Peyer's patch (tissue), 4 donors: ENCODE measurements around the gene ATG13. TPM values are rescaled to one million over a fixed set of nuclear protein-coding genes. Genes with fewer than 3 reads are reported as not detected.

Source experiments
- DNase-seq, 3 donors: peaks; one replicate each; pipeline ENCODE4 v3.0.0-alpha.2; 2017 to 2019
- H3K27ac ChIP-seq, 4 donors: fragments of 200-600 bp; sonication (generic); one replicate each; pipeline ENCODE4 v1.5.1; 2016 to 2019
- H3K27me3 ChIP-seq, 2 donors: fragments of 200-600 bp; sonication (generic); one replicate each; pipeline ENCODE4 v1.5.1; 2019
- H3K36me3 ChIP-seq, 3 donors: fragments of 200-600 bp; sonication (generic); one replicate each; pipeline ENCODE4 v1.5.1; 2016 to 2019
- H3K4me1 ChIP-seq, 4 donors: fragments of 200-600 bp; sonication (generic); one replicate each; pipeline ENCODE4 v1.5.1; 2016 to 2019
- H3K4me3 ChIP-seq, 4 donors: fragments of 200-600 bp; sonication (generic); 1 replicate in 3 of 4; 2 replicates in 1 of 4; pipeline ENCODE4 v1.5.1; 2016 to 2019; ENCODE audit warnings: mild to moderate bottlenecking in 1 of 4
- H3K9me3 ChIP-seq, 4 donors: fragments of 200-600 bp; sonication (generic); one replicate each; pipeline ENCODE4 v1.5.1; 2016 to 2019; ENCODE audit warnings: mild to moderate bottlenecking in 1 of 4
- POLR2A ChIP-seq, 2 donors: fragments of 450-650 bp; IDR thresholded peaks; one replicate each; pipeline ENCODE4 v1.5.1; 2017; ENCODE audit warnings: antibody characterized with exemption in 2 of 2, mild to moderate bottlenecking in 2 of 2, moderate library complexity in 2 of 2
- total RNA-seq, 4 donors: library from RNA; depleted of rRNA; stranded (reverse); fragments of >200 nt; gene quantifications; one replicate each; pipeline ENCODE4 v1.1.0, GENCODE V29; 2016
- TF ChIP-seq, protein P1 (sequence below), 6 experiments: fragments of 450-650 bp in 4 of 6; fragments of 200-600 bp in 2 of 6; sonication (generic) in 1 of 6; IDR thresholded peaks; one replicate each; pipeline ENCODE4 v1.5.1; 2017 to 2019; ENCODE audit warnings: antibody characterized with exemption in 6 of 6, mild to moderate bottlenecking in 3 of 6, moderate library complexity in 1 of 6

Gene ATG13
- total RNA-seq, 4 donors from 2014 or later = 86.5 to 119 (median 106) TPM

DNA sequence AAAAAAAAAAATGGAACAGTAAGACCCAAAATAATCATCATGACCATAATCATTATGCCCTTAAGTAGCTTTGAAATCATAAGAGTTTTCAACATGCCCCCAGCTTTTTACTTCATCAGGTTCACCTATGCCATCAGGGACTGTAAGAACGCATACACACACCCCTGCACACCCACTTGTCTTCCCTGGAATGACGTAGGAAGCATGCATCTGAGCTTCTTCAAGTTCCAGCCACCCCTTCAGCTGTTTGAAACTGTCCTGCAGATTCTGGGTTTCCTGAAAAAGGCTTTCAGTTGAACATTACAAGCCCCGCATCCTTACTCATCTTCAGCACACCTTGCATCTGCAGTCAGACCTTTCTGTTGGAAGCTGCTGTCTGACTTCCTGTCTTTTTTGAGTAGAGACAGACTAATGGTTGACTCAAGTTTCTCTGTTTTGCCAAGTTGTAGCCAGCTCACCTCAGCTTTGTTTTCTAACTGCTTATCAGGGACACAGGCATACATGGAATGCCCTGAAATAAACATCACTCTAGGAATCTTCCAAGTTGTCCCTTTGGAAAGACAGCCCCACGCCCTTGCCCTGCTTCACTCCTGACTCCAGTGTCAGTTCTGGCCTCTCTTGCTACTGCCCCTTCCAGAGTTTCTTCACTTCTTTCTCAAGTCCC lies 46.1 kb downstream of the ATG13 start:
- no peak for TF ChIP-seq POLR2A (IDR thresholded peaks at IDR 0.05)
- TF ChIP-seq, protein P1, sequence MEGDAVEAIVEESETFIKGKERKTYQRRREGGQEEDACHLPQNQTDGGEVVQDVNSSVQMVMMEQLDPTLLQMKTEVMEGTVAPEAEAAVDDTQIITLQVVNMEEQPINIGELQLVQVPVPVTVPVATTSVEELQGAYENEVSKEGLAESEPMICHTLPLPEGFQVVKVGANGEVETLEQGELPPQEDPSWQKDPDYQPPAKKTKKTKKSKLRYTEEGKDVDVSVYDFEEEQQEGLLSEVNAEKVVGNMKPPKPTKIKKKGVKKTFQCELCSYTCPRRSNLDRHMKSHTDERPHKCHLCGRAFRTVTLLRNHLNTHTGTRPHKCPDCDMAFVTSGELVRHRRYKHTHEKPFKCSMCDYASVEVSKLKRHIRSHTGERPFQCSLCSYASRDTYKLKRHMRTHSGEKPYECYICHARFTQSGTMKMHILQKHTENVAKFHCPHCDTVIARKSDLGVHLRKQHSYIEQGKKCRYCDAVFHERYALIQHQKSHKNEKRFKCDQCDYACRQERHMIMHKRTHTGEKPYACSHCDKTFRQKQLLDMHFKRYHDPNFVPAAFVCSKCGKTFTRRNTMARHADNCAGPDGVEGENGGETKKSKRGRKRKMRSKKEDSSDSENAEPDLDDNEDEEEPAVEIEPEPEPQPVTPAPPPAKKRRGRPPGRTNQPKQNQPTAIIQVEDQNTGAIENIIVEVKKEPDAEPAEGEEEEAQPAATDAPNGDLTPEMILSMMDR (IDR thresholded peaks at IDR 0.05) = no peak
- DNase-seq = peak in 1 of 3 donors; percentile 5
- Histone ChIP-seq H3K27ac (no peak overlapping the region), H3K4me3 (no peak overlapping the region), H3K9me3 (no peaks in the 10 kb centered on the region), H3K4me1 (no peaks in the 10 kb centered on the region), H3K27me3 (no peaks in the 10 kb centered on the region), H3K36me3 (peaks cover 0 to 85% (median 0%) of the 10 kb centered on the region in 3 donors)

DNA sequence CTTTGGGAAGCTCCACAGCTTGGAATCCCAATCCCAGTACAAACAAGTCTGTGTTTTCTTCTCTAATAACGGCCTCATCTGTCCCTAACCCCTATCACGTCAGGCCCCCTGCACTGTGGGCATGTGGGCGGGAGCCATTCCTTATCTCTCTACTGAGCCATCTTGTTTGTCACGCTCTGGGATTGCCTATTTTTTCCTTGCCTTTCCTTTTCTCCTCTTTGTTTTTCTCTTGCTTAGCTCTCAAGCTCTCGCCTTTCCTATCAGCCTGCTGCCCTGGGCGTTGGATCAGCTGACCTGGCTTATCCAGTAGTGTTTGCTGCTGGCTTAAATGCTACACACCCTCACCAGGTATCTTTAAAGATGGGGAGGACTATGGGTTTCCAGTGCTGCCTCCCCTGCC lies 47.3 kb downstream of the ATG13 start:
- no peak for TF ChIP-seq POLR2A (IDR thresholded peaks at IDR 0.05)
- TF ChIP-seq, protein P1 (IDR thresholded peaks at IDR 0.05) = no peak
- H3K27ac ChIP-seq = peak overlapping the region in 1 of 4 donors; percentile 13
- peaks cover 0 to 85% (median 0%) of the 10 kb centered on the region in 3 donors for H3K36me3 ChIP-seq

DNA sequence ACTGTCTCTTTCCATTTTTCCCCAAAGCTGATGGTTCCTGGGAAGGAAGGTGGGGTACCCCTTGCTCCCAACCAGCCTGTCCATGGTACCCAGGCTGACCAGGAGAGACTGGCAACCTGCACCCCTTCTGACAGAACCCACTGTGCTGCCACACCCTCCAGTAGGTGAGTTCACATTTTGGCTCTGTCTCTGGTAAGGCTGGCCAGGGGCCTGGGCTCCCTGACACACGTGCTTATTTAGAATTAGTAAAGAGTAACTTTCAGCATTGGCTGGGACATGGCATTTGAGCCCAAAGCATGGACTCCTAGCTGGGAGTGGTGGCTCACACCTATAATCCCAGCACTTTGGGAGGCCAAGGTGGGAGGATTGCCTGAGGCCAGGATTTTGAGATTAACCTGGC lies 48.0 kb downstream of the ATG13 start:
- TF ChIP-seq, protein P1 (IDR thresholded peaks at IDR 0.05) = no peak
- no peak for TF ChIP-seq POLR2A (IDR thresholded peaks at IDR 0.05)
- no peak for DNase-seq
- Histone ChIP-seq H3K4me1 (no peaks in the 10 kb centered on the region), H3K27me3 (no peaks in the 10 kb centered on the region), H3K36me3 (peaks cover 0 to 87% (median 0%) of the 10 kb centered on the region in 3 donors), H3K4me3 (no peak overlapping the region), H3K9me3 (no peaks in the 10 kb centered on the region), H3K27ac (peak overlapping the region in 1 of 4 donors; percentile 13)

More for the DNA sequence above, 47.3 kb downstream of the ATG13 start:
- no peaks in the 10 kb centered on the region for H3K27me3 ChIP-seq
- H3K4me3 ChIP-seq = no peak overlapping the region
- H3K4me1 ChIP-seq = no peaks in the 10 kb centered on the region
- no peaks in the 10 kb centered on the region for H3K9me3 ChIP-seq
- DNase-seq = no peak

DNA sequence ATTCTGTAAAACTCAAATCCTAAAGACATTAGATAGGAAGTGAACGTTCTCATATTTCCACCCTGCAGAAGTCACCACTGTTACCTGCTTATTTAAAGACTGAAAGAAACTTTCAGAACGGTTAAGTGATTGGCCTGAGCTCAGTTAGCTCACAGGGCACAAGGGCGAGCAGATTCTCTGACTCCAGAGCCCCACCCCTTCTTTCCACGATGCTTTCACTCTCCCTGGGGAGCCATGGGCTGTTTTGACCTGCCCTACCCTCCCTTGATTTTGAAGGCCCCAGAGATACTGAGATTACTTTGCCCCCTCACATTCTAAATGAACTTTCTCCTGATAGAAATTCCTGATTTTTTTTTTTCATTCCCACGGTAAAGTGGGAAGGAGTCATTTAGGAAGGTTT lies 49.2 kb downstream of the ATG13 start:
- DNase-seq = no peak
- Histone ChIP-seq H3K36me3 (peaks cover 0 to 88% (median 0%) of the 10 kb centered on the region in 3 donors), H3K4me1 (no peaks in the 10 kb centered on the region), H3K9me3 (no peaks in the 10 kb centered on the region), H3K27me3 (no peaks in the 10 kb centered on the region), H3K27ac (peak overlapping the region in 2 of 4 donors; percentile 6 to 22), H3K4me3 (no peak overlapping the region)
- TF ChIP-seq POLR2A (IDR thresholded peaks at IDR 0.05) = no peak
- TF ChIP-seq, protein P1 (IDR thresholded peaks at IDR 0.05) = no peak

DNA sequence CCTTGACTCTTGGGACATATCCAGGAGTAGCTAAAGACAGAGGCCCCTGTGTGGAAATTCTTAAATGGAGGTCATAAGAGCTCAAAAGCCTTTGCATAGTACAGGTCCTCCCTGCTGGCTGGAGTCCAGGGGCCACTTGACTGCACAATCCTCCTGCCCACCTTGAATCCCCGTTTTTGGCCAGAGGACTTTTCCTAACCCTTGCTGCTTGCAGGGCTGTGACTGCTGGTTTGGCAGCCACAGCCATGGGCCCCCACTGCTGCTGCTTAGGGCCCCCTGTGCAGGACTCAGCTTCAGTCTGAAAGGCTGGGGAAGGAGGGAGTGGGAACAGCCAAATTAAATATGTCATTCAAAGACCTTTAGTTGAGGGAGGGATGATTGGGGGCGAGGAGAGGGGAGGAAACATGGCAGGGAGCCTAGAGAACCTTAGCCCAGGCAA lies 49.7 kb downstream of the ATG13 start:
- Histone ChIP-seq H3K4me1 (no peaks in the 10 kb centered on the region), H3K27ac (peak overlapping the region in 3 of 4 donors; percentile 5 to 22 (median 6)), H3K27me3 (no peaks in the 10 kb centered on the region), H3K4me3 (no peak overlapping the region), H3K36me3 (peaks cover 0 to 88% (median 0%) of the 10 kb centered on the region in 3 donors), H3K9me3 (no peaks in the 10 kb centered on the region)
- peak in 1 of 3 donors; percentile 43 for DNase-seq
- no peak for TF ChIP-seq POLR2A (IDR thresholded peaks at IDR 0.05)
- TF ChIP-seq, protein P1 (IDR thresholded peaks at IDR 0.05) = no peak
